Testis (tissue), 2 donors: ENCODE measurements around the gene RFX8.

ENCODE experiments used
- POLR2A ChIP-seq: fragments of 450-650 bp; IDR thresholded peaks from one replicate; pipeline ENCODE4 v1.6.1; 2017; ENCODE audit warnings: antibody characterized with exemption, mild to moderate bottlenecking, moderate library complexity
- TF ChIP-seq, protein P1 (sequence below), 3 experiments: fragments of 450-650 bp in 2 of 3; fragments of 200-600 bp in 1 of 3; sonication (generic) in 1 of 3; IDR thresholded peaks; one replicate each; pipeline ENCODE4 v1.5.1; 2016 to 2019; ENCODE audit warnings: antibody characterized with exemption in 3 of 3, mild to moderate bottlenecking in 2 of 3, moderate library complexity in 1 of 3

DNA sequence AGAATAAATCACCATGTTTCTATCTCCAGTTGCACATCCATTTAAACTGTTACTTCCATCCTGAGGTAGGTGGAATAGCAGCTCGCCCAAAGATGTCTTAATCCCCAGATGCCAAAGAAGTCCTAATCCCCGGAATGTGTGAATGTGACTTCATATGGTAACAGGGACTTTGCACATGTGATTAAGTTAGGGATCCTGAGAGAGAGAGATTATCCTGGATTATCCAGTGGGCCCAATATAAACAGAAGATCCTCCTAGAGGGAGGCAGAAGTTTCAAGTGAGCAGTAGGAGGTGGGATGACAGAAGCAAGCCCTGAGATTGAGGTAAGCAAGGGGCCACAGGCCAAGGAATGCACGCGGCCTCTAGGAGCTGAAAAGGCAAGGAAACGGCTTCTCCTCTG lies 107.4 kb downstream of the RFX8 start:
- TF ChIP-seq, protein P1, sequence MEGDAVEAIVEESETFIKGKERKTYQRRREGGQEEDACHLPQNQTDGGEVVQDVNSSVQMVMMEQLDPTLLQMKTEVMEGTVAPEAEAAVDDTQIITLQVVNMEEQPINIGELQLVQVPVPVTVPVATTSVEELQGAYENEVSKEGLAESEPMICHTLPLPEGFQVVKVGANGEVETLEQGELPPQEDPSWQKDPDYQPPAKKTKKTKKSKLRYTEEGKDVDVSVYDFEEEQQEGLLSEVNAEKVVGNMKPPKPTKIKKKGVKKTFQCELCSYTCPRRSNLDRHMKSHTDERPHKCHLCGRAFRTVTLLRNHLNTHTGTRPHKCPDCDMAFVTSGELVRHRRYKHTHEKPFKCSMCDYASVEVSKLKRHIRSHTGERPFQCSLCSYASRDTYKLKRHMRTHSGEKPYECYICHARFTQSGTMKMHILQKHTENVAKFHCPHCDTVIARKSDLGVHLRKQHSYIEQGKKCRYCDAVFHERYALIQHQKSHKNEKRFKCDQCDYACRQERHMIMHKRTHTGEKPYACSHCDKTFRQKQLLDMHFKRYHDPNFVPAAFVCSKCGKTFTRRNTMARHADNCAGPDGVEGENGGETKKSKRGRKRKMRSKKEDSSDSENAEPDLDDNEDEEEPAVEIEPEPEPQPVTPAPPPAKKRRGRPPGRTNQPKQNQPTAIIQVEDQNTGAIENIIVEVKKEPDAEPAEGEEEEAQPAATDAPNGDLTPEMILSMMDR (IDR thresholded peaks at IDR 0.05): no peak
- no peak for TF ChIP-seq POLR2A
